Measurements from ENCODE around the gene RBM22.

Gene RBM22

DNA sequence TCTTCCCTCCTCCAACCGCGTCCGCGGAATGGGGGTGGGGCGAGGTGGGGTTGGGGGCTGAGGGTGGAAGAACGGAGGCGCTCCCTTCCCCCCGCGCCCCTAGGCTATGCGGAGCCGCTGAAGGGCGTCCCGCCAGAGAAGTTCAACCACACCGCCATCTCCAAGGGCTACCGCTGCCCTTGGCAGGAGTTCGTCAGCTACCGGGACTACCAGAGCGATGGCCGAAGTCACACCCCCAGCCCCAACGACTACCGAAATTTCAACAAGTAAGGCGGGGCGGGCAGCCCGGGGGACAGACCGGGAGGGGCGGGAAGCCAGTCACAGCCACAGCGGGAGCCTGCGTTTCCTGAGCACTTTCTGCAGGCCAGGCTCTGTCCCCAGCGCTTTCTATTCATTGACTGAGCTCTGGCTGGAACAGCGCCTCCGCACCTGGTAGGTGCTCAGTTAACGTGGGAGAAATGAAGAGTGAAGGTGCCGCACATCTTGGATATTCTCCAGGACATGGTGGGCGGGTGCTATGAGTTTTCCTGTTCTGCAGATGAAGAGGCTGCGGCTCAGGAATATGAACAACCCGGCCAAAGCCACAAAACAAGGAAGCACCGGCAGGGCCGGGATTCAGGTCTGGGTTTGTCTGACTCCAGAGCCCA, 28.5 kb downstream of the RBM22 start:
- DNase-seq: peak in 1 of 2 donors; percentile 17

- DNase-seq: peak in 1 of 2 donors; percentile 7
Observed at GRCh38 chr5:150671509-150672236, 29.2 kb downstream of the RBM22 start.

GRCh38 chr5:150670948-150671310, 29.9 kb downstream of the RBM22 start:
- DNase-seq: no peak

- no peak for DNase-seq
Observed at GRCh38 chr5:150670275-150670947, 30.5 kb downstream of the RBM22 start.

- DNase-seq: no peak
Observed at GRCh38 chr5:150665044-150665443, 35.8 kb downstream of the RBM22 start.

- DNase-seq: no peak
Observed at GRCh38 chr5:150663936-150664335, 36.9 kb downstream of the RBM22 start.

- DNase-seq: no peak
Observed at GRCh38 chr5:150662731-150663516, 37.9 kb downstream of the RBM22 start.

DNA sequence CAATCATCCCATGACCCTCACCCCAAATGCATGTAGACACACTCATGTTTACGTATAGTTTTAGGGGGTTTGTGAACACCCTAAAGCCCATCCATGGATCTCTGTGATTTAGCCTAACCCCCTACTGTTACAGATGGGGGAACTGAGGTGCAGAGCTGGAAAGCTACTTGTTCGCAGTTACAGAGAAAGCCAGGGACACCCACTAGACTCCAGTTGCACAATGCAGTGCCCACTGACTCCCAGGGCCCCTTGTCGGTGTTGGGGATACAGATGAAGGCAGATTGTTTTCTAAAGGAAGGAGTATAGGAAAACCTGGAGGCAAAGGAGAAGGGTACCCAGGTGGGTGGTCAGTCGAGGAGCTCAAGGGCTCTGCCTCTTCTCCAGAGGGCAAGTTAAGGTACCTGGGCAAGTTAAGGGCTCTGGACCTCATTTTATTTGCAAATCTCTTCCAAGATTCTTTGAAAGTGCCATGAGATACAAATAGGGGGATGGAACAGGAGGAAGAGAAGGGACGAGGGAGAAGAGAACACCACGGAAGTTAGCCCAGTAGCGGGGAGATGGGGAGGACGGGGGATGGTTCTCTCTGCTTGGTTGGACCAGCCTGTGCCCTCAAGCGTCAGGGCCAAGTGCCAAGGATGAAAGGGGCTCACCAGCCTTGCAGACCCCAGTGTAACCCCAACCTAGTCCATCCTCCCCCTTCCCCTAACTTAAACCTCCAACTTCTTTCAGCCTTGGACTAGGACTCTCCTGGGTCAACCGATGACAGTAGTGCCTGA, 38.9 kb downstream of the RBM22 start:
- DNase-seq: no peak

DNA sequence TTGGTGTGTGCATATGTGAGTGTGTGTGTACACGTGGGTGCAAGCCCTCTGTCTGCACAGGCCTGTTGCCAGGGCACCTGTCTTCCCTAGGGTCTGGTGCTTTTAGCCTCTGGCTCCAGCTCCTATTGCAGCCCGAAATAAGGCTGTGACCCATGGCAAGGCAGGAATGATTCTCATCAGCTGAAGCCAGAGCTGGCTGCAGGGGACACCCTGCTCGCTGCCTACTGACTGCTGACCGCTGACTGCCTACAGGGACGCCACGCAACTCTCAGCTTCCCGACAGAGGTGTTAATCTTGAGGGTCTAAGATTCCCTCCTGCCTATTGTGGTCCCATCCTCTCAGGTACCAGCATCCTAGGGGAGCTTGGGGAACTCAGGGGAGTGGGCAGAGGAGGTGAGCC, 39.8 kb downstream of the RBM22 start, which contains the start of gene MYOZ3:
Gene MYOZ3, plus strand, starts transcription at position 166 of the 400 bp plus-strand sequence. CDS start 1,691 bp downstream, outside the sequence.
- DNase-seq: no peak

GRCh38 chr5:150660108-150660831, 40.6 kb downstream of the RBM22 start:
- no peak for DNase-seq

- DNase-seq: no peak
Observed at GRCh38 chr5:150659360-150660107, 41.3 kb downstream of the RBM22 start.

GRCh38 chr5:150658699-150659265, 42.1 kb downstream of the RBM22 start:
- DNase-seq: no peak

DNA sequence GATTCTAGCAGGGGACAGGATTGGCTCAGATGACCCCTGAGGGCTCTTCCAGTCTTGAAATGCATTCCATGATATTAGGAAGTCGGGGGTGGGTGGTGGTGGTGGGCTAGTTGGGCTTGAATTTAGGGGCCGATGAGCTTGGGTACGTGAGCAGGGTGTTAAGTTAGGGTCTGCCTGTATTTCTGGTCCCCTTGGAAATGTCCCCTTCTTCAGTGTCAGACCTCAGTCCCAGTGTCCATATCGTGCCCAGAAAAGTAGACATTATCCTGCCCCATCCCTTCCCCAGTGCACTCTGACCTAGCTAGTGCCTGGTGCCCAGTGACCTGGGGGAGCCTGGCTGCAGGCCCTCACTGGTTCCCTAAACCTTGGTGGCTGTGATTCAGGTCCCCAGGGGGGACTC, 42.7 kb downstream of the RBM22 start:
- no peak for DNase-seq

DNA sequence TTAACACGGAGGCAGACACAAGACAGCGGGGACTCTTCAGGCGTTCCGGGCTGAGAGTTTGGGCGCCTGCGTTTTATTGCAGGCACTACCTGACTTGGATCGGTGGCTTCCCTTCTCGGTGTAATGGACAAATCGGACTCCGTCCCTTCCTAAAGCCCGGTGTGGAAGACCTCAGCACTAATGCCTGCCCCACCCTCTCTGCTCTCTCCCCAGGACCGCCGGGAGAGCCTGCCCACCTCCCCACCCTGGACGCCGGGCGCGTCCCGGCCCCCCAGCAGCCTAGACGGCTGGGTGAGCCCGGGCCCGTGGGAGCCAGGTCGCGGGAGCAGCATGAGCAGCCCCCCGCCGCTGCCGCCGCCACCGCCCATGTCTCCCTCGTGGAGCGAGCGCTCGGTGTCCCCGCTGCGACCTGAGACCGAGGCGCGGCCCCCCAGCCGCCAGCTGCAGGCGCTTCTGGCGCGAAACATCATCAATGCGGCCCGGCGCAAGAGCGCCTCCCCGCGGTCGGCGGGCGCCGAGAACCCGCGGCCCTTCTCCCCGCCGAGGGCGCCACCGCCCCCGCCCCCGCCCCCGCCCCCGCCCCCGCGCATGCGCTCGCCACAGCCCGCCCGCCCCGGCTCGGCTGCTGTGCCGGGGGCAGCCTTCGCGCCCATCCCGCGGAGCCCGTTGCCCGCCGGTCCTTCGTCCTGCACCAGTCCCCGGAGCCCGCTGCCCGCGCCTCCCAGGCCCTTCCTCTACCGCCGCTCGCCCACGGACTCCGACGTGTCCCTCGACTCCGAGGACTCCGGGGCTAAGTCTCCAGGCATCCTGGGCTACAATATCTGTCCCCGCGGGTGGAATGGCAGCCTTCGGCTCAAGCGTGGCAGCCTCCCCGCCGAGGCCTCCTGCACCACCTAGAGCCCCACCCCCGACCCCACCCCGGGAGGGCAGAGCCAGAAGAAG, 44.4 kb downstream of the RBM22 start:
- peak; percentile 86 to 87 for DNase-seq

DNA sequence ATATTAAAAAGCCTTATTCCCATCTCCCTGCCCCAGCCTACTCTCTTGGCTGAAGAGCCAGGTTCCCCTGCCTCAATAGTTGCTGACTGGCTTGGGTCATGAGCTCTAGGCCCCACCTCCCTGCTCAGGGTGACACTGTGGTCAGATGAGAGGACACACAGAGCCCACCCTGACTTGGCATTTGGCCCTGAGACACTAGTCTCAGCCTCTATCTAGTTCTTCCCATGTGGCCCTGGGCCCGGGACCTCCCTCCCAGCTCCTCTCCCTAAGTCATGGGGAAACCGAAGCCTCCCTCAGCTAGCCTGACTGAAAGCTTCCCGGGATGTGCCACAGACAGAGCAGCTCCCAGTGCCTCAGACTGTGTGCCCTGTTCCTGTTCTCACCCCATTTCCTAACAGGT, 45.6 kb downstream of the RBM22 start:
- DNase-seq: no peak

DNA sequence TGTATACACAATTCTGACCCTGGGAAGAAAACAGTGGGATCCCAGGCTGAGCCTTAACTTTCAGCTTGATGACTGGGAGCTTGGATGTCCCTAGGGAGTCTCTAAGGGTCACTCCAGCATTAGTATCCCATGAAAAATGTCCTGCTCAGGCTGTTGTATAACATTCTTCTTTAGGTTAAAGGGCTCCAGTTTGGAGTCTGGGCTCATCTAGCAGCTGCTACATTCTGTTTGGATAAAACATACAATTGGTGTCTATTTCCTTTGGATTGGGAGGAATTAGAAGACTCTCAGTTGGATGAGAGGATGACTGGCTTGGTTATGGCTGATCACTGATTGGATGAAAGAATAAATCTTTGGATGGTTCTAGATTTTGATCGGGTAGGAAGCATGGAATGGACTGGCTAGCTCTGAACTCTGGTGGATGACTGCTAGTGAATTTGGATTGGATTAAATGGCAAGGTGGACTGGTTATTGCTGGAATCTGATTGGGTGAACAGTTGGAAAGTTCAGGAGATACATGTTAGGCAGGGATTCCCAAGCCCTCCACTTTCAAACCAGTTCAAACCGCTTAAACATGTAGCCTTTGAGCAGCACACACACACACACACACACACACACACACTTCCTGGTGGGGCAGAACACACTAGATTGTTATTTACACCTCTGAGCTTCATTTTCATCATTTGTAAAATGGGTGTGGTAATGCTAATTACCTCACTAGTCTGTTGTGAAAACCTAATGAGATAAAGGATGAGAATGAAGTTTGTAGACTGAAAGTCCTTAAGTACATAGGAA, 46.9 kb downstream of the RBM22 start:
- no peak for DNase-seq

DNA sequence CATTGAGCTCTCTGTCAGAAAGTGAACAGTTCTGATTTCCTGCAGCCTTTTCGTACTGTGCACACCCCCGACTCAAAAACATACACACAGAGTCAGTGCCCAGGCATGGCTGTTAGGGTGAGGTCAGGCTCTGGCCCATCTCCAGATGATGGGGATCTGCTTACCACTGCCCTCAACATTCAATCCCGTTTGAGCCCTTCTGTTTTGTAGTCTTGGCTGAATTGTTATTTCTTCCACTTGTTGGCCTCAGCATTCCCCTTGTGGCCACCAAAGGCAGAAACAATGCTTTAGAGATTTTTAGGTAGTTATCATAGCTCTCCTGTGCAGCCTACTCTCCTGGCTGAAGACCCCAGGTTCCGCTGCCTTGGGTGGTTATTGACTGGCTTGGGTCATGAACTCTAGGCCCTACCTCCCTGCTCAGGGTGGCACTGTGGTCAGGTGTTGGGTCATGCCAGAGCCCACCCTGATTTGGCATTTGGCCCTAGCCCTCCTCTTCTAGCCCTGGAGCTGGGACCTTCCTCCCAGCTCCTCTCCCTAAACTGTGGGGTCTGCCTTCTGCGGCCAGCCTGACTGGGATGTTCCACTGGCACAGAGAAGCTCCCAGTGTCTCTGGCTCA, 47.6 kb downstream of the RBM22 start:
- DNase-seq: no peak

All from CD4-positive, alpha-beta T cell treated with Interleukin-1 beta for 1 hour (primary cell).